SK-N-SH (cell line): ENCODE results near the gene TMEM123. TPM values are rescaled to one million over a fixed set of nuclear protein-coding genes. Genes with fewer than 3 reads are reported as not detected.

Source experiments
- CTCF ChIA-PET: fragments of 300-600, 350-600 bp; formaldehyde crosslinking; extraction: SDS; loops from one replicate; lab custom pipeline; 2021; lab: Yijun Ruan, JAX
- POLR2A ChIA-PET: fragments of 350-600 bp; sonication (Branson Sonifier 250); formaldehyde crosslinking; extraction: SDS; loops from one replicate; lab custom pipeline; 2020; ENCODE audit warnings: antibody characterized with exemption, inconsistent platforms; lab: Yijun Ruan, JAX
- DNase-seq: peaks from one replicate; pipeline ENCODE4 v3.0.0; 2012
- H2AFZ ChIP-seq: fragments of 200-600 bp; sonication (generic); 2 replicates; pipeline ENCODE4 v1.8.1; 2016; ENCODE audit warnings: antibody characterized with exemption, mild to moderate bottlenecking, low read depth
- H3F3A ChIP-seq: fragments of 200-600 bp; sonication (generic); replicated peaks from 2 replicates; pipeline ENCODE3; 2016; ENCODE audit warnings: antibody characterized with exemption, mild to moderate bottlenecking; ENCODE audit not compliant: insufficient read depth
- H3K27ac ChIP-seq, 2 experiments: fragments of 200-500 bp in 1 of 2; fragments of 200-600 bp in 1 of 2; sonication (Bioruptor generic) in 1 of 2; sonication (generic), shearing (Covaris generic) in 1 of 2; 2 replicates each; pipeline versions ENCODE4 v1.5.1 to v1.6.1; 2014 to 2016; ENCODE audit warnings: low read depth in 2 of 2, inconsistent platforms in 1 of 2, low read length in 1 of 2, mild to moderate bottlenecking in 1 of 2, mixed read lengths in 1 of 2
- H3K27me3 ChIP-seq: fragments of 200-600 bp; sonication (generic), shearing (Covaris generic); 2 replicates; pipeline ENCODE4 v1.6.1; 2016; ENCODE audit warnings: mixed run types; ENCODE audit not compliant: insufficient read depth
- H3K36me3 ChIP-seq, 2 experiments: fragments of 200-500 bp in 1 of 2; fragments of 200-600 bp in 1 of 2; sonication (Bioruptor generic) in 1 of 2; sonication (generic) in 1 of 2; replicated peaks in 1 of 2; 2 replicates each; pipeline versions ENCODE3 to v1.5.1; 2014 to 2016; ENCODE audit warnings: low read length in 1 of 2, mild to moderate bottlenecking in 1 of 2; ENCODE audit not compliant: insufficient read depth in 2 of 2, control insufficient read depth in 1 of 2
- H3K4me1 ChIP-seq, 2 experiments: fragments of 200-500 bp in 1 of 2; fragments of 200-600 bp in 1 of 2; sonication (Bioruptor generic) in 1 of 2; sonication (generic), shearing (Covaris generic) in 1 of 2; 2 replicates each; pipeline versions ENCODE4 v1.5.1 to v1.6.1; 2014 to 2016; ENCODE audit warnings: low read depth in 1 of 2, low read length in 1 of 2, mixed run types in 1 of 2; ENCODE audit not compliant: insufficient read depth in 2 of 2, control insufficient read depth in 1 of 2
- H3K4me2 ChIP-seq: fragments of 200-600 bp; sonication (generic), shearing (Covaris generic); 2 replicates; pipeline ENCODE4 v1.6.1; 2017; ENCODE audit warnings: mixed run types
- H3K4me3 ChIP-seq, 2 experiments: fragments of 200-500 bp in 1 of 2; fragments of 200-600 bp in 1 of 2; sonication (Bioruptor generic) in 1 of 2; sonication (generic), shearing (Covaris generic) in 1 of 2; 2 replicates each; pipeline versions ENCODE4 v1.5.1 to v1.8.1; 2014 to 2016; ENCODE audit warnings: low read depth in 2 of 2, inconsistent platforms in 1 of 2, low read length in 1 of 2, mild to moderate bottlenecking in 1 of 2, mixed read lengths in 1 of 2, moderate library complexity in 1 of 2
- H3K79me2 ChIP-seq: fragments of 200-600 bp; sonication (generic); 2 replicates; pipeline ENCODE4 v1.8.1; 2017; ENCODE audit warnings: mild to moderate bottlenecking; ENCODE audit not compliant: insufficient read depth
- H3K9ac ChIP-seq: fragments of 200-600 bp; sonication (generic); 2 replicates; pipeline ENCODE4 v1.6.1; 2017; ENCODE audit warnings: mixed run types
- H3K9me2 ChIP-seq: fragments of 200-600 bp; sonication (generic); 2 replicates; pipeline ENCODE4 v1.6.1; 2017; ENCODE audit warnings: mixed run types
- H3K9me3 ChIP-seq: fragments of 200-600 bp; sonication (generic); 2 replicates; pipeline ENCODE4 v1.6.1; 2017; ENCODE audit warnings: mixed run types, mild to moderate bottlenecking, moderate library complexity
- H4K20me1 ChIP-seq: fragments of 200-600 bp; sonication (generic); 2 replicates; pipeline ENCODE4 v1.6.1; 2017; ENCODE audit warnings: mild to moderate bottlenecking, mixed run types; ENCODE audit not compliant: insufficient read depth
- CHD2 ChIP-seq: fragments of 150-350 bp; IDR thresholded peaks from 2 replicates; pipeline ENCODE4 v1.6.1; 2018; ENCODE audit warnings: low read length; ENCODE audit not compliant: partially characterized antibody
- ELF1 ChIP-seq: IDR thresholded peaks from 2 replicates; pipeline ENCODE4 v1.4.0; 2012
- EP300 ChIP-seq, 2 experiments: IDR thresholded peaks; 2 replicates each; pipeline versions ENCODE4 v1.4.0 to v1.6.1; 2012; ENCODE audit warnings: borderline replicate concordance in 1 of 2, low read depth in 1 of 2, low read length in 1 of 2
- FOSL2 ChIP-seq: IDR thresholded peaks from 2 replicates; pipeline ENCODE4 v1.4.0; 2012; ENCODE audit warnings: low read depth, mild to moderate bottlenecking, moderate library complexity, borderline replicate concordance
- FOXM1 ChIP-seq: IDR thresholded peaks from 2 replicates; pipeline ENCODE4 v1.4.0; 2012; ENCODE audit warnings: low read depth, mild to moderate bottlenecking
- GABPA ChIP-seq: IDR thresholded peaks from 2 replicates; pipeline ENCODE4 v1.4.0; 2012; ENCODE audit warnings: low read depth, mild to moderate bottlenecking
- GATA2 ChIP-seq: sonication (generic); formaldehyde crosslinking; IDR thresholded peaks from 2 replicates; pipeline ENCODE4 v1.5.0; 2020; ENCODE audit warnings: mild to moderate bottlenecking, missing genetic modification reagents
- NRF1 ChIP-seq: IDR thresholded peaks from 2 replicates; pipeline ENCODE4 v1.6.1; 2012; ENCODE audit warnings: low read depth, mild to moderate bottlenecking, low read length
- RFX5 ChIP-seq: IDR thresholded peaks from 2 replicates; pipeline ENCODE4 v1.6.1; 2012; ENCODE audit warnings: mild to moderate bottlenecking, improper control_type of control experiment, low read length
- RXRA ChIP-seq: IDR thresholded peaks from 2 replicates; pipeline ENCODE4 v1.4.0; 2012; ENCODE audit warnings: low read depth, mild to moderate bottlenecking, borderline replicate concordance
- SIN3A ChIP-seq: IDR thresholded peaks from 2 replicates; pipeline ENCODE4 v1.6.1; 2012; ENCODE audit warnings: low read depth, mild to moderate bottlenecking, low read length, moderate library complexity, borderline replicate concordance
- SMC3 ChIP-seq: IDR thresholded peaks from 2 replicates; pipeline ENCODE4 v1.6.1; 2012; ENCODE audit warnings: low read depth, low read length, improper control_type of control experiment
- TEAD4 ChIP-seq: IDR thresholded peaks from 2 replicates; pipeline ENCODE4 v1.4.0; 2012; ENCODE audit warnings: mild to moderate bottlenecking, borderline replicate concordance; ENCODE audit not compliant: insufficient read depth
- YY1 ChIP-seq: IDR thresholded peaks from 2 replicates; pipeline ENCODE4 v1.4.0; 2012; ENCODE audit warnings: low read depth, mild to moderate bottlenecking
- WGBS: methylation state at CpG from one replicate; pipeline ENCODE4 v1.1.6; 2017; ENCODE audit warnings: low lambda C conversion rate; 5-methylcytosine and 5-hydroxymethylcytosine counted together
- polyA plus RNA-seq, 3 experiments: library from polyadenylated mRNA; depleted of rRNA; stranded (reverse); fragments of >200 nt; gene quantifications; 2 replicates each; pipeline ENCODE4 v1.2.3, GENCODE V29; 2012
- TF ChIP-seq, protein P1 (sequence below): fragments of 150-350 bp; IDR thresholded peaks from 2 replicates; pipeline ENCODE4 v1.6.1; 2017; ENCODE audit warnings: antibody characterized with exemption, low read length, low read depth, borderline replicate concordance
- TF ChIP-seq, protein P2 (sequence below): IDR thresholded peaks from 2 replicates; pipeline ENCODE4 v1.6.1; 2012; ENCODE audit warnings: mild to moderate bottlenecking, low read depth, low read length, moderate library complexity
- TF ChIP-seq, protein P3 (sequence below): IDR thresholded peaks from 2 replicates; pipeline ENCODE4 v1.4.0; 2012; ENCODE audit warnings: low read depth
- TF ChIP-seq, protein P4 (sequence below): IDR thresholded peaks from 2 replicates; pipeline ENCODE4 v1.4.0; 2012; ENCODE audit warnings: low read depth, borderline replicate concordance
- TF ChIP-seq, protein P5 (sequence below): IDR thresholded peaks from 2 replicates; pipeline ENCODE4; 2012
- TF ChIP-seq, protein P6 (sequence below): IDR thresholded peaks from 2 replicates; pipeline ENCODE4 v1.4.0; 2012; ENCODE audit warnings: low read depth, borderline replicate concordance

The TMEM123 gene
- polyA plus RNA-seq, 1 of the 3 experiments (the other 2 are of a cell fraction), result 86.1 TPM

DNA sequence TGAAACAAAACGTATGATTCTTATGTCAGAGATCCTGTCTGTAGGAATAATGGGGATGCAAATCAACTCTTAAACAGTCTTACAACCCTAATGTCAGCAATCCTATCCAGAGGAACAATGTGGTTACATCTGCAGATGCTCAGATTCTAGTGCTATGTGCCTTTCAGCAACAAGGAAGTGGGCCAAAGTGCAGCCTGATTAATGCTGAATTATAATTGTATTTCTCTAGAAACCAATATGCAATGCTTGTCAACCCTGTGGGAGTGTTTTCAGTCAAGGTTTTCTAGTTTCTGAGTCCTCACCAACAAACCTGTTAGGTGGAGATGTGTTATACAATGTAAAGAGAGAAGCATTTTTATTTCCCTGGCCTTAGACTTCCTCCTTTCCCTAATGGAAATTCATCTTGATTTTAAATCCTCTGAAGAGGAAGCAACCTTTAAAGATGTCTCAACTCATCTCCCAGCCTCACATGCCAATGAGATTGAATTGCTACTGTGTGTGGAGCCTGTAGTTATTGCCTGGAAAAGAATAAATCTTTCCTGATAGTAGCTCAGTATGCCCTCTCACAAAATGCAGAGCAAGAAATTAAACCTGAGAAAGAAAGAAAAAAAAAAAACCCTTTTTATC lies 26.2 kb upstream of the TMEM123 start:
- H3K79me2 ChIP-seq, result no peaks in the 10 kb centered on the region
- H3K9me3 ChIP-seq, result no peaks in the 10 kb centered on the region
- CTCF ChIA-PET, result interaction anchor here (2.6 kb wide), 1 partner anchor 17 kb away, joined by 11 read pairs; no protein-coding TSS in a partner anchor
- no peaks in the 10 kb centered on the region for H3K9me2 ChIP-seq
- H3K9ac ChIP-seq, result no peak overlapping the region
- 93% methylated on average over 1 of the region's 1 CpG for WGBS
- H3K4me3 ChIP-seq, result no peak overlapping the region
- POLR2A ChIA-PET, result no interaction called here
- H3K4me1 ChIP-seq, result peaks cover 0 to 13% of the 10 kb centered on the region in 2 experiments; a peak in 1 of 4 replicates
- no peak overlapping the region for H3K4me2 ChIP-seq
- TF ChIP-seq FOSL2 (no peak), YY1 (no peak), GABPA (no peak), ELF1 (no peak), EP300 (IDR thresholded peaks at IDR 0.05; ENCODE audit: borderline replicate concordance in 1 of 2, low read depth in 1 of 2, low read length in 1 of 2) (no peak), CHD2 (no peak), SMC3 (no peak), FOXM1 (no peak), TEAD4 (no peak), SIN3A (no peak), NRF1 (no peak), RXRA (no peak), GATA2 (CRISPR knock-in tag) (no peak), RFX5 (no peak)
- TF ChIP-seq, protein P1, sequence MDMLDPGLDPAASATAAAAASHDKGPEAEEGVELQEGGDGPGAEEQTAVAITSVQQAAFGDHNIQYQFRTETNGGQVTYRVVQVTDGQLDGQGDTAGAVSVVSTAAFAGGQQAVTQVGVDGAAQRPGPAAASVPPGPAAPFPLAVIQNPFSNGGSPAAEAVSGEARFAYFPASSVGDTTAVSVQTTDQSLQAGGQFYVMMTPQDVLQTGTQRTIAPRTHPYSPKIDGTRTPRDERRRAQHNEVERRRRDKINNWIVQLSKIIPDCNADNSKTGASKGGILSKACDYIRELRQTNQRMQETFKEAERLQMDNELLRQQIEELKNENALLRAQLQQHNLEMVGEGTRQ, result no peak
- TF ChIP-seq, protein P2, sequence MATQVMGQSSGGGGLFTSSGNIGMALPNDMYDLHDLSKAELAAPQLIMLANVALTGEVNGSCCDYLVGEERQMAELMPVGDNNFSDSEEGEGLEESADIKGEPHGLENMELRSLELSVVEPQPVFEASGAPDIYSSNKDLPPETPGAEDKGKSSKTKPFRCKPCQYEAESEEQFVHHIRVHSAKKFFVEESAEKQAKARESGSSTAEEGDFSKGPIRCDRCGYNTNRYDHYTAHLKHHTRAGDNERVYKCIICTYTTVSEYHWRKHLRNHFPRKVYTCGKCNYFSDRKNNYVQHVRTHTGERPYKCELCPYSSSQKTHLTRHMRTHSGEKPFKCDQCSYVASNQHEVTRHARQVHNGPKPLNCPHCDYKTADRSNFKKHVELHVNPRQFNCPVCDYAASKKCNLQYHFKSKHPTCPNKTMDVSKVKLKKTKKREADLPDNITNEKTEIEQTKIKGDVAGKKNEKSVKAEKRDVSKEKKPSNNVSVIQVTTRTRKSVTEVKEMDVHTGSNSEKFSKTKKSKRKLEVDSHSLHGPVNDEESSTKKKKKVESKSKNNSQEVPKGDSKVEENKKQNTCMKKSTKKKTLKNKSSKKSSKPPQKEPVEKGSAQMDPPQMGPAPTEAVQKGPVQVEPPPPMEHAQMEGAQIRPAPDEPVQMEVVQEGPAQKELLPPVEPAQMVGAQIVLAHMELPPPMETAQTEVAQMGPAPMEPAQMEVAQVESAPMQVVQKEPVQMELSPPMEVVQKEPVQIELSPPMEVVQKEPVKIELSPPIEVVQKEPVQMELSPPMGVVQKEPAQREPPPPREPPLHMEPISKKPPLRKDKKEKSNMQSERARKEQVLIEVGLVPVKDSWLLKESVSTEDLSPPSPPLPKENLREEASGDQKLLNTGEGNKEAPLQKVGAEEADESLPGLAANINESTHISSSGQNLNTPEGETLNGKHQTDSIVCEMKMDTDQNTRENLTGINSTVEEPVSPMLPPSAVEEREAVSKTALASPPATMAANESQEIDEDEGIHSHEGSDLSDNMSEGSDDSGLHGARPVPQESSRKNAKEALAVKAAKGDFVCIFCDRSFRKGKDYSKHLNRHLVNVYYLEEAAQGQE, result no peak
- TF ChIP-seq, protein P3, sequence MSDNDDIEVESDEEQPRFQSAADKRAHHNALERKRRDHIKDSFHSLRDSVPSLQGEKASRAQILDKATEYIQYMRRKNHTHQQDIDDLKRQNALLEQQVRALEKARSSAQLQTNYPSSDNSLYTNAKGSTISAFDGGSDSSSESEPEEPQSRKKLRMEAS, result no peak
- TF ChIP-seq, protein P4, sequence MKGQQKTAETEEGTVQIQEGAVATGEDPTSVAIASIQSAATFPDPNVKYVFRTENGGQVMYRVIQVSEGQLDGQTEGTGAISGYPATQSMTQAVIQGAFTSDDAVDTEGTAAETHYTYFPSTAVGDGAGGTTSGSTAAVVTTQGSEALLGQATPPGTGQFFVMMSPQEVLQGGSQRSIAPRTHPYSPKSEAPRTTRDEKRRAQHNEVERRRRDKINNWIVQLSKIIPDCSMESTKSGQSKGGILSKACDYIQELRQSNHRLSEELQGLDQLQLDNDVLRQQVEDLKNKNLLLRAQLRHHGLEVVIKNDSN, result no peak
- TF ChIP-seq, protein P5, sequence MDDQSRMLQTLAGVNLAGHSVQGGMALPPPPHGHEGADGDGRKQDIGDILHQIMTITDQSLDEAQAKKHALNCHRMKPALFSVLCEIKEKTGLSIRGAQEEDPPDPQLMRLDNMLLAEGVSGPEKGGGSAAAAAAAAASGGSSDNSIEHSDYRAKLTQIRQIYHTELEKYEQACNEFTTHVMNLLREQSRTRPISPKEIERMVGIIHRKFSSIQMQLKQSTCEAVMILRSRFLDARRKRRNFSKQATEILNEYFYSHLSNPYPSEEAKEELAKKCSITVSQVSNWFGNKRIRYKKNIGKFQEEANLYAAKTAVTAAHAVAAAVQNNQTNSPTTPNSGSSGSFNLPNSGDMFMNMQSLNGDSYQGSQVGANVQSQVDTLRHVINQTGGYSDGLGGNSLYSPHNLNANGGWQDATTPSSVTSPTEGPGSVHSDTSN, result no peak
- TF ChIP-seq, protein P6, sequence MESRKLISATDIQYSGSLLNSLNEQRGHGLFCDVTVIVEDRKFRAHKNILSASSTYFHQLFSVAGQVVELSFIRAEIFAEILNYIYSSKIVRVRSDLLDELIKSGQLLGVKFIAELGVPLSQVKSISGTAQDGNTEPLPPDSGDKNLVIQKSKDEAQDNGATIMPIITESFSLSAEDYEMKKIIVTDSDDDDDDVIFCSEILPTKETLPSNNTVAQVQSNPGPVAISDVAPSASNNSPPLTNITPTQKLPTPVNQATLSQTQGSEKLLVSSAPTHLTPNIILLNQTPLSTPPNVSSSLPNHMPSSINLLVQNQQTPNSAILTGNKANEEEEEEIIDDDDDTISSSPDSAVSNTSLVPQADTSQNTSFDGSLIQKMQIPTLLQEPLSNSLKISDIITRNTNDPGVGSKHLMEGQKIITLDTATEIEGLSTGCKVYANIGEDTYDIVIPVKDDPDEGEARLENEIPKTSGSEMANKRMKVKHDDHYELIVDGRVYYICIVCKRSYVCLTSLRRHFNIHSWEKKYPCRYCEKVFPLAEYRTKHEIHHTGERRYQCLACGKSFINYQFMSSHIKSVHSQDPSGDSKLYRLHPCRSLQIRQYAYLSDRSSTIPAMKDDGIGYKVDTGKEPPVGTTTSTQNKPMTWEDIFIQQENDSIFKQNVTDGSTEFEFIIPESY, result no peak
- H3K36me3 ChIP-seq, result no peaks in the 10 kb centered on the region
- DNase-seq, result no peak
- H2AFZ ChIP-seq, result no peak overlapping the region
- no peaks in the 10 kb centered on the region for H3K27me3 ChIP-seq
- H3F3A ChIP-seq, result no peaks in the 10 kb centered on the region
- no peaks in the 10 kb centered on the region for H4K20me1 ChIP-seq
- H3K27ac ChIP-seq, result no peak overlapping the region
